AG08396 (cell line): ENCODE data around the gene SORCS1.

Experiments used
- DNase-seq: peaks from one replicate; pipeline ENCODE4 v3.0.0; 2012; ENCODE audit warnings: low spot score, mixed read lengths

SORCS1 gene

DNA sequence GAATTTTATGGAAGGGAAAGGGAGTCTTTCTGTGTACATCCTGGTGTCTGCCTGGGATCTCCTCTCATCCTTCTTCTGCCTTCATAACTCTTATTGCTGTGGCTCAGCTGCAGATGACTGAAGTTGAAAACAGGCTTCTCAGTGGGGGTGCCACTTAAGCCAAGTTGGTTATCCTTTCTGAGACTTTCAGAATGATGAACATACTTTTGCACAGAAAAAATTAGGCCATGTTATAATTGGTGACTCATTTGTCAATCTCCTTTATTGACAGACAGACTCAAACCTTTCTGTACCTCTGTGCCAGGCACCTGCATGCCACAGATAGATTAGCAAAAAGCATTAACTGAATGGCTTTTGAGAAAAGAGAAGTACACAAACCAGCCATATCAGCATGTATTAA lies 430.3 kb downstream of the SORCS1 start:
- DNase-seq = no peak

DNA sequence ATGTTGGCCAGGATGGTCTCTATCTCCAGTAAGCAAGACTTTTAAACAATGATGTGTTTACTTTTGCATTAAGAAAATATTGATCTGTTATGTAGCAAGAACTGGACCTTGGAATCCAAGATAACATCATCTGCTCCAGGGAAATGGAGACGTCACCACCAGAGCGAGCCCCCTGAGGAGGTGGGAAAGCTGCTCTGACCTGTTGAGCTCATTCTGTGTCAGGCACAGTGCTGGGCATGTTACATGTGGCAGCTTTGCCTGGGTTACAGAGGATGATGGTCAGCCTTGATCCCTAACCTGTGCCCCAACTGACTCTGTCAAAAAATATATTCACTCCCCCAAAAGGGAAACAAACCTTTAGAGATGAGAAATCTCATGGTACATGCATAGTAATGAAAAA lies 436.3 kb downstream of the SORCS1 start:
- DNase-seq = no peak

DNA sequence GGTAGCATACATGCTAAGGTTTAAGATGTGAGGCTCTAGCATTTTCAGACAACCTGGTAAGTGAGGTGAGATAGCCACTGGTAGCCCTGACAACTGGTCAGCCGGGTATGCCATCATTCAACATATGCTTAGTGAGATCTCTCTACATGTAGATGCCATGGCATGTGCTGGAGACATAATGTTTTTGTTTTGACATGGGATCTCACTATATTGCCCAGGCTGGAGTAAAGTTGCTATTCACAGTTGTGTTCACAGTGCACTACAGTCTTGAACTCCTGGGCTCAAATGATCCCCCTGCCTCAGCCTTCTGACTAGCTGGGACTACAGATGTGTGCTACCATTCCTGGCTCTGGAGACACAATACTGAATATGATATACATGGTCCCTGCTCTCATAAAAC lies 437.3 kb downstream of the SORCS1 start:
- DNase-seq = no peak

DNA sequence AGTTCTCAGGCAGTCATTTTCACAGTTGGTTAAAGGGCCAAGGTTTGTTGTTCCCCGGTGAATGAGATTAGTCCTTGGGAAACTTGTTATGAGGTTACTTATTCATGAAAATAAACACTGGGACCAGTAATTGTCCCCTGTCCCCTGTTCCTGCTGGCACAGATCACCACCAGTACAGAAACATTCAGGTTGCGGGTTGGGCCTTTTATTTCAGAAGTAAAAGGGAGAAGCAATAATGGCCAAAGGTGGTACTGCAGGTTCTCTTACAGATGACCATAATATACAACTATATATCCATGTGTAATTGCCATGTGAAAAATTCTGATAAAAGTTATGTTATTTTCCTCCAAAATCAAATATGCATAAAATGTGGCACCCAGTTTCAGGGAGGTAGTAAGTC lies 442.0 kb downstream of the SORCS1 start:
- no peak for DNase-seq

GRCh38 chr10:106720683-106721082 lies 443.8 kb downstream of the SORCS1 start:
- no peak for DNase-seq

GRCh38 chr10:106716381-106716780 lies 448.1 kb downstream of the SORCS1 start:
- DNase-seq = no peak

DNA sequence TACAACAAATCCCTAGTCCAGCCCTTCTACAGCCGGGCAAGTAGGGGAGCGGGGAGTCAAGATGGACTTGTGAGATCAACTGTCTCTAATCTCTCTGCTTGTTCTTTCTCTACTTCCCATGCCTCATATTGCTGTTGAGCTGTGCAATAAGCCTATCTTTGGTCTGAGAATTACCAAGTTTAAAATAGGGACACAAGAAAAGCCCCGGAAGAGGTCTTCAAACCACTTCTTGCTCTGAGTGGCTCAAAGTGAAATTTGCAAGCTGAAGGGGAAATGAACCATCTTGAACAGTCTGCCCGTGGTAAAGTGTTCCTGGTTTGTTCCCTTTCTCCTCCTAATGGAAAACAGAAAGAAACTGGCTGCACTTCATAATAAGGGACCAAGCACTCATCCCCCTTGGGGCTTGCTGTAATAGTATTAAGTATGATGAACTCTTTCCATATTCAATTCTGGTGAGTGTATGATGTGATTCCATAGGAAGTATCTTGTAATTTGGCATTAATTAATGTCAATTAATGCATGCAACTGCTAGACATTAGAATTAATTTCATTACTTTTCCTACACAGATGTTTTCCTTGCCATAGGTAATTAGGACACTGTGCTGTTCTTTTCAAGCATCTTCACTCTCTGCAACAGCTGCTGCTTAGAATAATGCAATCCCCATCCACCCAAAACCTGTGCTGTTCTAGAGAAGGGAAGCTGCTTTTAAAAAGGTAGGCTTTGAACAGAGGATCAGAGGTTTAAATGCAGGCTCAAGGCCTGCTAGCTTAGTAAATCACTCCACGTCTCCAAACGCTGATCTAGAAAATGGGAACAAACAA lies 449.6 kb downstream of the SORCS1 start:
- DNase-seq = no peak

- DNase-seq = no peak
Measured at GRCh38 chr10:106713846-106714245, 450.7 kb downstream of the SORCS1 start.

DNA sequence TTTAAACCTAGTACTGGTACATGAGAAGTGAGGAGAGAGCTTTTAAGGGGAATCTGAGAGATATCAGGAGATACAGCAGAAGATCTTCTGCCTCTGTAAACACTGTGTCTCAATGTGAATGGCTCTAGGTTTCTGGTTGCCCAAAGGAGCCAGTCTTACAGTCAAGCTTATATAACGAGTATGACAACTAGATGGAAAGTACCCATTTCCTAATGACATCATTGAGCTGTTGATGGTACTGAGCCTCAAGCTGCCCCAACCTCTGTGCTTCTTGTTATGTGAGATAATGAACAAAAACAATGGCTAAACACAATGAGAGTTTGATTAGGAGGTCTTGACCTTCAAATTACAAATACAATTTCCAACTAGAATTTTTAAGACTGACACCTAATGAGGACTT lies 451.5 kb downstream of the SORCS1 start:
- DNase-seq = no peak

DNA sequence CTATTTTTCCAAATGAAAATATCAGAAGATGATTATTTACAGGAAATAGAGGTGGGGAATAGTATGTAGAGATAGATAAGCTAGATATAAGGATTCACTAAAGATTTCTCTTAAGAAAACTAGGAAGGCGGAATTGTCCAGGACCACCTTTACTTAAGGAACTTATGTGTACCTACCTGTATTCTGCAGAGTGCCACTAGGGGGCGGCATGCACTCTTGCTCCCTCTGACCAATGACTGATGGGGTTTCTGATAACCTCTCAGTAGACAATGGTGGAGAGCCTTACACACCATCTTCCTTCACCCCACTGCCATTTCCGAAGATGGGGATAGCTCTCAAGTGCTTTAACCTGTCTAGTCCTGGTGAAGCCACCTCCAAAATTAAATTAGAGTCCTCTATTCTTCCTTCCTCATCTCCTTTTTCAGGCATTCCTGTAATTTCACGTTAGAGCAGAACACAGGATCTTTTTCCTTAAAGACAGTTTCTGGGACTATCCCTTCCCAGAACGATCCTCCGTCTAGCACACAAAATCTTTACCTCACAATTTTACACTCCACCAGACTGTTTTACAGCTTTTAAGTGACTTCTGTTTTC lies 453.1 kb downstream of the SORCS1 start:
- no peak for DNase-seq

DNA sequence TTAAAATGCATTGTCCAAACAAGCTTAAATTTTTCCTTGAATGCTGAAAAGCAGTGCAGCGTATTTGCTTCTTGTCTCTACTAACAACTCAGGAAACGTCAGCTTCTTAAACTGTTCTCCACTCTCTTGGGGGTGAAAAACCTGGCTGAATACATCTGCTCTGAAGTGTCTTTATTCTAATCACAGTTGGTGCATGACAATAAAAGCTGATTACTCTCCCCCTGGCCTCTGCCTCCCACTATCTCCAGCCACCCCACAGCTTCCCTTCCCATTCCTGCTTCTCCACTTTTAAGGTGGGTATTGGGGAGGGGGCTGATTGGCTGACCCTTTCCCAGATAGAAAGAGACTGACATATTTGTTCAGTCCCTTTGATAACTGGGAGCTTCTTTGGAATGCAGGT lies 456.0 kb downstream of the SORCS1 start:
- DNase-seq = no peak

GRCh38 chr10:106707657-106708056 lies 456.8 kb downstream of the SORCS1 start:
- DNase-seq = no peak

DNA sequence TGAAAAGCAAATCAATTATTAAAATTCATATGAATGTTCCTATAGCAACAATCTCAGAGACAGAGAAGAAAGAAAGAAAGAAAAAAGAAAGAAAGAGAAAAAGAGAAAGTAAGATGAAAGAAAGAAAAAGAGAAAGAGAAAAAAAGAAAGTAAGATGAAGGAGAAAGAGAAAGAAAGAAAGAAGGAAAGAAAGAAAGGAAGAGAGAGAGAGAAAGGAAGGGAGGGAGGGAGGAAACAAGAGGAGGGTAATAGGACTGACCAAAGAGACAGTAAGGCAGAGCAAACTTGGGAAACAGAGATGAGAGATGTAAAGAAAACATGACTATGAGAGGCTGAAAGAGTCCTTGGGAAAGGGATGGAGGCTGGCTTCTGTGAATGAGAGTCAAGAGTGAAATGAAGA lies 458.4 kb downstream of the SORCS1 start:
- no peak for DNase-seq

GRCh38 chr10:106705681-106706100 lies 458.8 kb downstream of the SORCS1 start:
- DNase-seq = peak; percentile 8

DNA sequence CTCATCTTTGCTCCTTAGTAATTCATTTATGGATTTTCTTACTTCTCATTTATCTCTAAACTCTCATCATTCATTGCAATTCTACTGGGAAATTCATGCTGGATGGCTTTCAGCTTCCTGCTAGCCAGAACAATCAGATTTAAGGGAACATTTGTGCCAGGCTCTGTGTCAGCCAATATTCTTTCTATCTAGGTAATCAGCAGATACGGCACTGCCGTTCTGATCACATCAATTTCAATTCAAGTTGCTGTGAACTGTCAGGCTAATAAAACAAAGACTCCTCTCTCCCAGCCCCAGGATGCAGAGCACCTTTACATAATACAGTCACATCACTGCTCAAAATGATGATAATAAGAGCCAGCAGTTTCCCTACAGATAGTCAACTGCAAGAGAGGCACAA lies 468.3 kb downstream of the SORCS1 start:
- no peak for DNase-seq

- DNase-seq = no peak
Measured at GRCh38 chr10:106694696-106695095, 469.8 kb downstream of the SORCS1 start.

DNA sequence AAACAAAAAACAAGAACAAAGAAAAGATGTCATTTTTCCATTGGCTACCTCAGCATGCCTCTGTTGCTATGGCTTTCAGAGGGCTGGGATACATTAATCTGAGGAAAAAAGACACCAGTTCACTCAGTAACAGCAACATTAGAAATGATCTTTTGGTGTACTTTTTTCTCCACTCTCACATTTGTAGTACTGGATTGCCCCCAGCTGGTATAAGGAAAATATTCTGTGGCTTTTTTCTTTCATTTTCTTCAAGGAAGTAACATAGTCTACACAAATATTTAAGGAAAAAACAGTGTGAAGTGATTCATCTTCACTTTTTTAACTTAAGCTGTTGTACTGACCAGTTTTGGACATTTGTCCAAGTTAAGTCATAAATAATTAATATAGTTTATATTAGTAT lies 482.3 kb downstream of the SORCS1 start:
- no peak for DNase-seq

- DNase-seq = no peak
Measured at GRCh38 chr10:106680061-106680460, 484.4 kb downstream of the SORCS1 start.

- no peak for DNase-seq
Measured at GRCh38 chr10:106679314-106679713, 485.2 kb downstream of the SORCS1 start.

GRCh38 chr10:106672517-106673175 lies 491.9 kb downstream of the SORCS1 start:
- no peak for DNase-seq

DNA sequence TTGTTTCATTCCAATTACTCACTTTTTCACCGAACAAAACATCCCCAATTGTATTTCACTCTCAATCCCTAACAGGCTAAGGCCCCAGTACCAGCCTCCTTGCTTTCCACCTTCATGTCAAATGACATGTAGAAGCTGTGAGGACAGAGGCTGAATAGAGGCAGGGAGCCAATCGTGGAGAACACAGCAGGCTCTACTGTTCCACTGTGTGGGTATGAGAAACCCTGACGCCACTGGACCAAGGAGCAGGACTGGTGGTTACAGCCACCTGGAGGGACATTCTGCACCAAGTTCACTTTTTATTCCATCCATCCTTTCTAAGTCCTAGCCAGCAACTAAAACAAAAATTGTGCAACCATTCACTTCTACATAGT lies 502.8 kb downstream of the SORCS1 start:
- DNase-seq = no peak

DNA sequence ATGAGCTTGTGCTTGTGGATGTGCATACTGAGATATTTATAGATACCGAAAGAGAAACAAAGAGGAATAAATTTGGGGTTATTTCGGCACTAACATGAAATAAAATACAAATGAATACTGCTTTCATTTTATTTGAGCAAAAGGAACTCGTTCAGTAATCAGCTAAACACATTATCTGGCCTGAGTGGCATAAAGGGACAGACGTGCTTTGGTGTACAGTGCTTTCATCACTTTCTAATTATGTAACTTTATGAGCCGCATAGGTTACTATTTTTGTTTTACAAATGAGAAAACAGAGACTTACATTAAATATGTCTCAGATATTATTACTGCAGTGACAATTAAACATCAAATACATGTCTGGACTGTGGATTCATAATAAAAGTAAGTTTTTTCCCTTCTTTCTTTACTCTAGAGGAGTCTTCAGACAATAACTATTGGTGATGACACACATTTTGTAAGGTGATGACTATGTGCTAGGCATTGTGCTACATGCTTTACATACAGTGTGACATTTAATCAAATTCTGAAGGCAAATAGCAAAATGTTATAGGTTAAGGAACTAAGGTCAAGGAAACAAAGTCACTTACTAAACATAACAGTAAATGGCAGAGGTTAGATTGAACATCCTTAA lies 503.3 kb downstream of the SORCS1 start:
- no peak for DNase-seq

DNA sequence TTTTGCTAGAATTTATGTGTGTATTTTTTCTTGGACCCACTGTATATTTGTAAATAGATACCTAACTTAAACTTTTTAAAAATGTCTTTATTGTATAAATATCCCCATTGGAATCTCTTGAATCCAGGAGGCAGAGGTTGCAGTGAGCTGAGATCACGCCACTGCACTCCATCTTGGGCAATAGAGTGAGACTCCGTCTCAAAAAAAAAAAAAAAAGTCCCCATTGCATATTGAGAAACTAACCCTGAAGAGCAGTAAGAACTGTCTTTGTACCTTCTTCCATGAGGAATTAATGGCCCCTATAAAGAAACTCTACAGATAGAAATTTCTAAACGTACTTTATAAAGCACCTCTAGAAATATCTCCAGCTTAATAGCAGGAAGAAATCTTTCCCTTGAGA lies 504.0 kb downstream of the SORCS1 start:
- DNase-seq = no peak
